Measurements from ENCODE around the gene SYPL1. TPM values are rescaled to one million over a fixed set of nuclear protein-coding genes. Genes with fewer than 3 reads are reported as not detected.
A peak's percentile ranks its signal among the peaks of the same experiment; 100 is the strongest.

SYPL1 gene
- total and polyA plus RNA-seq, 2 donors (not counting 1 experiment from before 2014, with no cell fraction given) = 58.5 to 130 TPM

- Histone ChIP-seq H3K27me3 (replicated peaks in 1 of 4; ENCODE audit: control extremely low read depth in 1 of 4, control insufficient read depth in 3 of 4, insufficient read depth in 4 of 4, low read length in 3 of 4) (no peaks in the 10 kb centered on the region), H3K79me2 (ENCODE audit: control insufficient read depth, insufficient read depth, low read length) (peaks cover 28% of the 10 kb centered on the region), H2AFZ (ENCODE audit: insufficient read depth, low read depth, low read length, poor library complexity, severe bottlenecking) (no peak overlapping the region), H3K9ac (ENCODE audit: low read length) (no peak overlapping the region), H4K20me1 (ENCODE audit: control insufficient read depth, insufficient read depth, low read length, poor library complexity, severe bottlenecking) (no peaks in the 10 kb centered on the region), H3K4me2 (replicated peaks; ENCODE audit: low read depth, low read length, poor library complexity, severe bottlenecking) (no peak overlapping the region), H3K4me3 (ENCODE audit: control extremely low read depth in 1 of 5, extremely low read depth in 1 of 5, insufficient read depth in 1 of 5, low read depth in 2 of 5, low read length in 4 of 5) (no peak overlapping the region), H3K9me3 (ENCODE audit: control extremely low read depth in 1 of 3, control insufficient read depth in 2 of 3, insufficient read depth in 1 of 3, low read length in 2 of 3) (peaks cover 0 to 13% (median 1%) of the 10 kb centered on the region in 3 donors), H3K4me1 (ENCODE audit: control insufficient read depth in 2 of 2, insufficient read depth in 2 of 2, low read length in 2 of 2) (peaks cover 92 to 100% of the 10 kb centered on the region in 2 donors), H3K36me3 (replicated peaks in 1 of 2; ENCODE audit: control extremely low read depth in 1 of 2, control insufficient read depth in 1 of 2, extremely low read depth in 1 of 2, insufficient read depth in 2 of 2, low read length in 1 of 2) (no peaks in the 10 kb centered on the region), H3K27ac (ENCODE audit: low read length in 2 of 2) (no peak overlapping the region)
- Mint-ChIP-seq H3K27me3 (no peaks in the 10 kb centered on the region), H3K4me3 (no peak overlapping the region), H3K4me1 (peaks cover 94% of the 10 kb centered on the region), H3K9me3 (ENCODE audit: insufficient read depth) (no peaks in the 10 kb centered on the region), H3K27ac (peak overlapping the region; percentile 32)
- intact Hi-C loops (cut with micrococcal nuclease) = loop anchor here (10.0 kb wide), 1 partner anchor 599 kb away; the partner anchor contains the start of gene CCDC71L
- no peak for TF ChIP-seq EZH2 (IDR thresholded peaks at IDR 0.05; ENCODE audit: borderline replicate concordance, insufficient read depth, low read depth, low read length, poor library complexity, severe bottlenecking)
- TF ChIP-seq CTCF (IDR thresholded peaks at IDR 0.05) = no peak
- WGBS (ENCODE audit: insufficient coverage) = 95% methylated on average over 19 of the region's 26 CpGs
- ChIA-PET CTCF (interaction anchor here (0.8 to 1.5 kb wide), 5 partner anchors 8 to 90 kb away, joined by 3 to 7 read pairs (median 4); no protein-coding TSS in a partner anchor), POLR2A (interaction anchor here (0.6 to 3.3 kb wide), 2 partner anchors 7 to 18 kb away, joined by 8 to 14 read pairs; no protein-coding TSS in a partner anchor)
- DNase-seq = no peak
- no peak for ATAC-seq (ENCODE audit: low read depth)
Measured at GRCh38 chr7:106065575-106066500, 46.3 kb downstream of the SYPL1 start.

Measured in B cell (primary cell).